NCI-H146 treated with DMSO at 0.1 percent for 48 hours (cell line): Measurements from ENCODE around the gene ZNF8.
"Not testable (repeated sequence)": the region's sequence is repeated elsewhere in the genome, so short reads cannot be mapped to it uniquely, and the experiment has no call there.

ENCODE experiments used
- DNase-seq: peaks from one replicate; lab custom pipeline; 2025; ENCODE audit not compliant: unreplicated experiment; lab: John Stamatoyannopoulos, UW

ZNF8 gene

GRCh38 chr19:58334691-58335249 lies 56.0 kb downstream of the ZNF8 start:
- no peak for DNase-seq

GRCh38 chr19:58335630-58336029 lies 56.9 kb downstream of the ZNF8 start:
- DNase-seq = no peak

GRCh38 chr19:58336216-58336615 lies 57.5 kb downstream of the ZNF8 start:
- no peak for DNase-seq

DNA sequence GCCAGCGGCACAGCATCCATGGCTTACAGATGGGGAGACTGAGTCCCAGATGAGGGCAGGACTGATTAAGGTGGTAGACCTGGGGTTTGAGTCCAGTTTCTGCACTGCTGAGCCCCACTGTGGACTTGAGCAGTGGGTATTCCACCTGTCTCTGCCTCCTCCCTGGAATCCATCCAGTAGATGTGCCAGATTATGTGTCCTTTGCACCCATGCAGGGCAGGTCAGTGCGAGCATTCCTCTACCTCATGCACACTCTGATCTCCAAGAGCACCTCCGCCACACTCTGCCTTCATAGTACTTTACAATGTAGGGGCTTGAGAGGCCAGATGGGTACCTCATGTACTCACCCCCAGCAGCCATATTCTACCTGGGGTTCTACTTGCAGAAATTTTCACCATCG lies 58.1 kb downstream of the ZNF8 start:
- no peak for DNase-seq

DNA sequence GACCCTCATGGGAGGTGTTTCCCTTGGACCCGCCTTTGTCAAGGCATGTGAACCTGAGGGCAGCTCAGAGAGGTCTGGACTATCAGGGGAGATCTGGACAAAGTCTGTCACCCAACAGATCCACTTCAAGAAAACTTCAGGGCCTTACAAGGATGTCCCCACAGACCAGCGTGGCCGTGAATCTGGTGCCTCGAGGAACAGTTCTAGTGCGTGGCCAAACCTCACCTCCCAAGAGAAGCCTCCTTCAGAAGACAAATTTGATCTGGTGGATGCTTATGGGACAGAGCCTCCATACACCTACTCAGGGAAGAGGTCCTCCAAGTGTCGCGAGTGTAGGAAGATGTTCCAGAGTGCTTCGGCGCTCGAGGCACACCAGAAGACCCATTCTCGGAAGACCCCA lies 59.6 kb downstream of the ZNF8 start:
- no peak for DNase-seq

DNA sequence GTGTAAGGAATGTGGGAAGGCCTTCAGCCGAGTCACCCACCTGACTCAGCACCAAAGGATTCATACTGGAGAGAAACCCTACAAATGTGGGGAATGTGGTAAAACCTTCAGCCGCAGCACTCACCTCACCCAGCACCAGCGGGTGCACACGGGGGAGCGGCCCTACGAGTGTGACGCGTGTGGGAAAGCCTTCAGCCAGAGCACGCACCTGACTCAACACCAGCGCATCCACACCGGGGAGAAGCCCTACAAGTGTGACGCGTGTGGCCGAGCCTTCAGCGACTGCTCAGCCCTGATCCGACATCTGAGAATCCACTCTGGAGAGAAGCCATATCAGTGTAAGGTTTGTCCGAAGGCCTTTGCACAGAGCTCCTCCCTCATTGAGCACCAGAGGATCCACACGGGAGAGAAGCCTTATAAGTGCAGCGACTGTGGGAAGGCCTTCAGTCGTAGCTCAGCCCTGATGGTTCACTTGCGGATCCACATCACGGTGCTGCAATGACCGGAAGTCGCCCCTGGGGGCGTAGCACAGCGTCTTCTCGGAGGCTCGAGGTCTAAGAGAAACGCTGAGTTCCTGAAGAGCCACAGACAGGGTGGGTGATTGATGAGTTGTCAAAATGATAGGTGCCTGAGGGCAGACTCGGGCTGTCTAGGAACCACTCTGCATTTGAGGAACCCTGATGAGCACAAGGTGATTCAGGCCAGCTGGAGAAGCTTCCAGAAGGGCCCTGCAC lies 60.2 kb downstream of the ZNF8 start:
- no peak for DNase-seq

DNA sequence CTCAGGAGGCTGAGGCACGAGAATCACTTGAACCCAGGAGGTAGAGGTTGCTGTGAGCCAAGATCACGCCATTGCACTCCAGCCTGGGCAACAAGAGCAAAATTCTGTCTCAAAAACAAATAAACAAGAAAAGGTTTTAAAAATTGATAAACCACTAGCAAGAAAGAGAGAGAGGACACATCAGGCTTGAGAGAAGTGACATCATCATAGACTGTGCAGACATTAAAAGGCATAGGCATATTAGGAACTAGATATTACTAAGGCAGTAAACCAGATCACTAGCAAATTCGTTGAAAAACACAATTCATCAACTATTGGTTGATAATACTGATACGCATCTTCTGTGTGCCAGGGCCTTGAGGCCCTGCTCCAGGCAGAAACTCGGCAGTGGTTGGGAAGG lies 66.8 kb downstream of the ZNF8 start:
- no peak for DNase-seq

DNA sequence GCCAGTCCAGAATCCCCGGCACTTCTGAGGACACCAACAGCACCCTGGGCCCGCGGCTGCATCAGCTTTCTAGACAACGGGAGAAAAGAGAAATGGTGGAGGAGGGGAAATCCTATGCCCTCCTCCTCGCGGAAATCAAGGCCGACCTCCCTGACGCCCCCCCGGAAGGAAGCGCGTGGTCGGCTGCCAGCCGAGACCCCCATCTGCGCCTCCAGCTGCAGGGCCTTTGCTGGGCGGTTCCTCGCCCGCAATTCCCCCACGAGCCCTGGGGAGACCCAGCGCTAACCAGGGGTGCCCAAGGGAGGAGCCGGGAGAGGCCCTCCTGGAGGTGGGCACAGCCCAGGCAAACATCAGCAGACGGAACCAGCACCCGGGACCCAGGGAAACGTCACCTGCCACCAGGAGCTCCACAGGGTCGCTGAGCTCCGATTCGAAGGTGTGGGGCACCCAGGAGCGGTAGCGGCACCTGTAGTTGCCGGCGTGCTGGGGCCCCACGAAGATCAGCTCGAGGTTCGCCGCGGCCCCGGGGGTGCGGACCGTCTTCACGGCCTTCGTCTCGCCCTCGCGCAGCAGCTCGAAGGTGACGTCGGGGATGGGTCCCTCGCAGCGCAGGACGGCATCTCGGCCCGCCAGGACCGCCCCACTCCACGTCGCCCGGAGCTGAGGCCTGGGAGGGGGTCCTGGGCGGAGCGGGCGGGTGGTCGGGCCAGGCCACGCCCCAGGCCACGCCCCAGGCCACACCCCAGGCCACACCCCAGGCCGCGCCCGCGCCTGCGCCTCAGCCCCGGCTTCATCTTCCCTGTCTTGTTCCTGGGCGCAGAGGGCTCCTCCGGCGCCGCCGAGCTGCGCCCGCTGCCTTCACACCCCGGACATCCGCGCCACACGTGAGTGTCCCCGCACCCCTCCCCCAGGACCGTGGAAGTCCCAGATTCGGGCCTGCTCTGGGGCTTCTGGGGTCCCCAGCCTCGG lies 68.5 kb downstream of the ZNF8 start:
- DNase-seq = peak; percentile 70

DNA sequence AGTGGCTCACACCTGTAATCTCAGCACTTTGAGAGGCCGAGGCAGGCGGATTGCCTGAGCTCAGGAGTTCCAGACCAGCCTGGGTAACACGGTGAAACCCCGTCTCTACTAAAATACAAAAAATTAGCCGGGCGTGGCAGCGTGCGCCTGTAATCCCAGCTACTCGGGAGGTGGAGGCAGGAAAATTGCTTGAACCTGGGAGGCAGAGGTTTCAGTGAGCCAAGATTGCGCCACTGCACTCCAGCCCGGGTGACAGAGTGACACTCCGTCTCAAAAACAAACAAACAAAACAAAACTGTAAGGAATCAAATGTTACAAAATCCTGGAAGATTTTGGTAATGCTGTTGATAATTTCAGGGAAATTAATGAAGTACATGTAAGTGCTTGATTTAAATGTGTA lies 69.3 kb downstream of the ZNF8 start:
- not testable (repeated sequence) for DNase-seq

- DNase-seq = no peak
Observed at GRCh38 chr19:58349590-58349989, 70.8 kb downstream of the ZNF8 start.

- DNase-seq = no peak
Observed at GRCh38 chr19:58350001-58350861, 71.5 kb downstream of the ZNF8 start.

DNA sequence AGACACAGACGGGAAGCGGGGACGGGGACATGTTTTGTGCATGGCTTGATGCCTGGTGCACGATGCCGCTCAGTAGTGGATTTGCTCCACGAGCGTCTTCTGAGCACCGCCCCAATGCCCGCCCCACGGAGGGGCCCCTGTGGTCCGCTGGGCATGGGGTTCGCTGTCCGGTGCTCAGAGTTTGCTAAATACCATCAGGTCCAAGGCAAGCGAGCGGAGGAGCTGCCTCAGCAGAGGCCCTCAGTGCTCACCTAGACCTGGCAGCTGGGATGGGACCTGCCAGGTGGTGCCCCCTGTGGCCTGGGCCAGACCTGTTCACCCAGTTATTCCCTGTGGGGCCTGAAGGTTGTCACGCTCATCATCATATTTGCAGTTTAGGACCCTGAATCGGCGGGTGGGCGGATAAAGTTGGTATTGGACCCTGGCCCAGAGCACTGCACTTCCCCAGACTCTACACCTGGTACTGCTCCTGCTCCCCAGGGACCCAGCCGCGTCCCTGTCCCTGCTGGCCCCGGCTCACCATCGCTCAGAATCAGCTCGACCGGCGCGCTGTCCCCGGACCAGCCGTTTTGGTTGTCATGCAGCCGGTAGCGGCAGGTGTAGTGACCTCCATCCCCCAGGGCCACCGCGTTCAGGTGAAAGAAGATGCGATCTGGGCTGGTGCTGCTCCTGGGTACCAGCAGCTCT lies 72.3 kb downstream of the ZNF8 start:
- DNase-seq = no peak

DNA sequence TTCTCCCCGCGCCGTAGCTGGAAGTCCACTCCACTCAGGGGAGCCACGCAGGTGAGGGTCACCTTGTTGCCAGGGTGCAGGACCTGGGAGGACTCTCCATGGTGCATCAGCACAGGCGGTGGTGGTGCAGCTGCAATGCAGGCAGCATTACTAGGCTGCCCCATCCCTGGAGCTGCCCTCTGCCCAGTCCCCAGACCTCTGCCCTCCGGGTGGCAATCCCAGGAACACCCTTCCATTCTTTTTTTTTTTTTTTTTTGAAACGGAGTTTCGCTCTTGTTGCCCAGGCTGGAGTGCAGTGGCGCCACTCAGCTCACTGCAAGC lies 72.8 kb downstream of the ZNF8 start:
- no peak for DNase-seq

- no peak for DNase-seq
Observed at GRCh38 chr19:58351990-58352755, 73.4 kb downstream of the ZNF8 start.
